Measurements from ENCODE around the gene CRABP2. TPM values are rescaled to one million over a fixed set of nuclear protein-coding genes. Genes with fewer than 3 reads are reported as not detected.
A peak's percentile ranks its signal among the peaks of the same experiment; 100 is the strongest.

The CRABP2 gene
- total RNA-seq, 1 donor from 2014 or later: 29.5 TPM

GRCh38 chr1:156693848-156694689 lies 11.3 kb downstream of the CRABP2 start:
- Histone ChIP-seq H3K36me3 (ENCODE audit: control insufficient read depth, insufficient read depth, low read length) (no peaks in the 10 kb centered on the region), H3K4me3 (ENCODE audit: low read depth, low read length) (no peak overlapping the region), H3K27me3 (ENCODE audit: control insufficient read depth, insufficient read depth, low read length) (no peaks in the 10 kb centered on the region)
- no peak for TF ChIP-seq CTCF (IDR thresholded peaks at IDR 0.05; ENCODE audit: insufficient read depth, low read length, poor library complexity, severe bottlenecking)
- no peak for DNase-seq (ENCODE audit: low read depth)

- Histone ChIP-seq H3K36me3 (ENCODE audit: control insufficient read depth, insufficient read depth, low read length) (no peaks in the 10 kb centered on the region), H3K27me3 (ENCODE audit: control insufficient read depth, insufficient read depth, low read length) (no peaks in the 10 kb centered on the region), H3K4me3 (ENCODE audit: low read depth, low read length) (no peak overlapping the region)
- TF ChIP-seq CTCF (IDR thresholded peaks at IDR 0.05; ENCODE audit: insufficient read depth, low read length, poor library complexity, severe bottlenecking): no peak
- DNase-seq (ENCODE audit: low read depth): no peak
Measured at GRCh38 chr1:156692925-156693847, 12.2 kb downstream of the CRABP2 start.

- no peak overlapping the region for H3K4me3 ChIP-seq (ENCODE audit: low read depth, low read length)
- no peak for DNase-seq (ENCODE audit: low read depth)
- no peak for TF ChIP-seq CTCF (IDR thresholded peaks at IDR 0.05; ENCODE audit: insufficient read depth, low read length, poor library complexity, severe bottlenecking)
- no peaks in the 10 kb centered on the region for H3K27me3 ChIP-seq (ENCODE audit: control insufficient read depth, insufficient read depth, low read length)
- no peaks in the 10 kb centered on the region for H3K36me3 ChIP-seq (ENCODE audit: control insufficient read depth, insufficient read depth, low read length)
Measured at GRCh38 chr1:156692441-156692924, 12.9 kb downstream of the CRABP2 start.

GRCh38 chr1:156691665-156692440 lies 13.5 kb downstream of the CRABP2 start:
- no peak for TF ChIP-seq CTCF (IDR thresholded peaks at IDR 0.05; ENCODE audit: insufficient read depth, low read length, poor library complexity, severe bottlenecking)
- Histone ChIP-seq H3K27me3 (ENCODE audit: control insufficient read depth, insufficient read depth, low read length) (no peaks in the 10 kb centered on the region), H3K36me3 (ENCODE audit: control insufficient read depth, insufficient read depth, low read length) (no peaks in the 10 kb centered on the region), H3K4me3 (ENCODE audit: low read depth, low read length) (no peak overlapping the region)
- DNase-seq (ENCODE audit: low read depth): peak; percentile 57

- no peaks in the 10 kb centered on the region for H3K36me3 ChIP-seq (ENCODE audit: control insufficient read depth, insufficient read depth, low read length)
- H3K4me3 ChIP-seq (ENCODE audit: low read depth, low read length): no peak overlapping the region
- H3K27me3 ChIP-seq (ENCODE audit: control insufficient read depth, insufficient read depth, low read length): no peaks in the 10 kb centered on the region
- DNase-seq (ENCODE audit: low read depth): no peak
- TF ChIP-seq CTCF (IDR thresholded peaks at IDR 0.05; ENCODE audit: insufficient read depth, low read length, poor library complexity, severe bottlenecking): no peak
Measured at GRCh38 chr1:156691191-156691590, 14.2 kb downstream of the CRABP2 start.
